Thyroid gland (tissue), 4 donors: ENCODE data around the gene ABCA10. TPM values are rescaled to one million over a fixed set of nuclear protein-coding genes. Genes with fewer than 3 reads are reported as not detected.
A peak's percentile ranks its signal among the peaks of the same experiment; 100 is the strongest.

Experiments
- DNase-seq, 2 donors: peaks; one replicate each; pipeline ENCODE4 v3.0.0-alpha.2; 2019
- H3K27ac ChIP-seq, 3 donors: fragments of 200-600 bp; sonication (generic); 1 replicate in 2 of 3; 2 replicates in 1 of 3; pipeline ENCODE4 v1.5.1; 2016 to 2019; ENCODE audit warnings: mild to moderate bottlenecking in 1 of 3, moderate library complexity in 1 of 3
- H3K27me3 ChIP-seq: fragments of 200-600 bp; sonication (generic); one replicate; pipeline ENCODE4 v1.5.1; 2019
- H3K36me3 ChIP-seq, 2 donors: fragments of 200-600 bp; sonication (generic); one replicate each; pipeline ENCODE4 v1.5.1; 2016 to 2019
- H3K4me1 ChIP-seq, 2 donors: fragments of 200-600 bp; sonication (generic); one replicate each; pipeline ENCODE4 v1.5.1; 2017 to 2019
- H3K4me3 ChIP-seq, 3 donors: fragments of 200-600 bp; sonication (generic); replicated peaks in 1 of 3; 1 replicate in 2 of 3; 2 replicates in 1 of 3; pipeline ENCODE4 v1.5.1; 2016; ENCODE audit warnings: mild to moderate bottlenecking in 1 of 3
- H3K9me3 ChIP-seq: fragments of 200-600 bp; sonication (generic); one replicate; pipeline ENCODE4 v1.5.1; 2017
- POLR2A ChIP-seq, 2 donors: fragments of 450-650 bp; IDR thresholded peaks; one replicate each; pipeline ENCODE4 v1.6.1; 2017; ENCODE audit warnings: antibody characterized with exemption in 2 of 2, mild to moderate bottlenecking in 2 of 2, moderate library complexity in 1 of 2
- WGBS, 2 donors: methylation state at CpG; one replicate each; pipeline ENCODE4 v1.1.5; 2017; 5-methylcytosine and 5-hydroxymethylcytosine counted together
- intact Hi-C: fragments of 100-400 bp; cut with DNase I; formaldehyde crosslinking; loops from one replicate; pipeline ENCODE4 v1.15.1; 2023
- total RNA-seq, 4 donors: library from RNA; depleted of rRNA; stranded (reverse); fragments of >200 nt; gene quantifications; one replicate each; pipeline ENCODE4 v1.2.3, GENCODE V29; 2016
- TF ChIP-seq, protein P1 (sequence below), 6 experiments: fragments of 200-600 bp in 3 of 6; fragments of 450-650 bp in 3 of 6; sonication (generic) in 3 of 6; IDR thresholded peaks; one replicate each; pipeline ENCODE4 v1.5.1; 2016 to 2019; ENCODE audit warnings: antibody characterized with exemption in 6 of 6, mild to moderate bottlenecking in 2 of 6, inconsistent platforms in 1 of 6, moderate library complexity in 1 of 6

The ABCA10 gene
- total RNA-seq, 4 donors from 2014 or later = 8.4 to 23.2 (median 9.7) TPM

DNA sequence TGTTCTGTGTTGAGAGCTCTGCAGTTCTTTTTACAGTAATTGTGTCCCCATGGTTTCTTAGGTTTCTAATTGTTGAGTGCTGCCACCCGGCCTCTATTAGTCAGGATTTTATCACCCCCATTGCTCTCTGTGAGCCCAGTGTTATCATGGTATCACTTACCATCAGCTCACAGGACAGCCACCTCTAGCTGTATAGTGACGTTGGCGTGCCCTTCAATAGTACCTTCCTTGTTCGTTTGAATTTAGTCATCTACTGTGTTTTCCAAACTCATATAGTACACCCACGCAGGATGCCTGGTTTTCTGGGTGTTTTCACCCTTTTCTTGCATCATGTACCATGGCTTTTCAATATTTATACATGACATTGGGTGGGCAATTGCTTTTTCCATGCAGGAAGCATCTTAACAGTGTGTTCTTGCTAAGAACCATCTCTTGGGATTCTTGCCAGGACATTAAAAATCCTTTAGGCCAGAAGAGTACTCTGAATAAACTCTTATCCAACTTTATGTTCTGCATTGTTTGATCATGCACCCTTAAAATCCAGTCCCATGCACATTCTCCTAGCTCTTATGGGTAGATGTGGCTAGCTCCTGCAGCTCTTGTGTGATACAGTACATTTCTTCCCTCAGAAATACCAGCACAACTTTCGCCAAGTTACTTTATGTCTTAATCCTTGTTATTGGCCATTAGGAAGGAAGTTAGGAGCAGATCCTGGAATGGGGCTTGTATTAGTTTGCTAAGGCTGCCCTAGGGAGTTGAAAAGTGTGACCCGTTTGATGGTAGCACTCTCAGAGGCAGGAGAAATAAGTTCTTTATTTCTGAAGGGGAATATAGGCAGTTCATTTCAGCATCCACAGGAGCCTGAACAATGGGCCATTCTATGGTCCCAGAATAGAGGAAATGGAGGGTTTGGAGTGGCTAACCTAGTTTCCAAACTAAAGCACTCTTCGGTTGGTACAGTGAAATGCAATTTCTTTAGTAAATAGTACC is 11.3 kb upstream of the ABCA10 start:
- Histone ChIP-seq H3K4me1 (no peaks in the 10 kb centered on the region), H3K36me3 (no peaks in the 10 kb centered on the region), H3K9me3 (no peaks in the 10 kb centered on the region), H3K27ac (no peak overlapping the region), H3K4me3 (no peak overlapping the region), H3K27me3 (no peaks in the 10 kb centered on the region)
- intact Hi-C loops = loop anchor here (5.0 kb wide), 1 partner anchor 463 kb away; no protein-coding TSS in a partner anchor
- TF ChIP-seq, protein P1, sequence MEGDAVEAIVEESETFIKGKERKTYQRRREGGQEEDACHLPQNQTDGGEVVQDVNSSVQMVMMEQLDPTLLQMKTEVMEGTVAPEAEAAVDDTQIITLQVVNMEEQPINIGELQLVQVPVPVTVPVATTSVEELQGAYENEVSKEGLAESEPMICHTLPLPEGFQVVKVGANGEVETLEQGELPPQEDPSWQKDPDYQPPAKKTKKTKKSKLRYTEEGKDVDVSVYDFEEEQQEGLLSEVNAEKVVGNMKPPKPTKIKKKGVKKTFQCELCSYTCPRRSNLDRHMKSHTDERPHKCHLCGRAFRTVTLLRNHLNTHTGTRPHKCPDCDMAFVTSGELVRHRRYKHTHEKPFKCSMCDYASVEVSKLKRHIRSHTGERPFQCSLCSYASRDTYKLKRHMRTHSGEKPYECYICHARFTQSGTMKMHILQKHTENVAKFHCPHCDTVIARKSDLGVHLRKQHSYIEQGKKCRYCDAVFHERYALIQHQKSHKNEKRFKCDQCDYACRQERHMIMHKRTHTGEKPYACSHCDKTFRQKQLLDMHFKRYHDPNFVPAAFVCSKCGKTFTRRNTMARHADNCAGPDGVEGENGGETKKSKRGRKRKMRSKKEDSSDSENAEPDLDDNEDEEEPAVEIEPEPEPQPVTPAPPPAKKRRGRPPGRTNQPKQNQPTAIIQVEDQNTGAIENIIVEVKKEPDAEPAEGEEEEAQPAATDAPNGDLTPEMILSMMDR (IDR thresholded peaks at IDR 0.05) = no peak
- no peak for TF ChIP-seq POLR2A (IDR thresholded peaks at IDR 0.05)
- DNase-seq = no peak
- 94% methylated on average over 8 of the region's 8 CpGs for whole genome bisulfite sequencing, 2 donors

DNA sequence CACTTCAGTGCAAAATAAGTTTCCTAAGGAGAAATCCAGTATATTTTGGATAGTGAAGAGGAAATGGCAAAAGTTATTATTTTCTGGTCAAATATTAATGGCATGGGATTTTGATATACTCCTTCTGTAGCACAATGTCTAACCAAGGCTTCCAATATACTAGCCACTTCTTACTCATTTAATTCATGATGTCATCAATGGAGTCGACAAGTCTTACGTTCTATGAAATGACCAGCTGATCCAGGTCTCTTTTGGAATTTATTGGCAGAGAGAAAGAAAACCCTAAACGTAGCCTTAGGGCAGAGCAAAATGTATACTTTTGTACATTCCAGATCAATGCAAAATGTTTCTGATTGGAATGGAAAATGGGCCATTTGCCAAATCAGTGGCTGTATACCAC is 8.3 kb upstream of the ABCA10 start:
- Histone ChIP-seq H3K36me3 (no peaks in the 10 kb centered on the region), H3K9me3 (no peaks in the 10 kb centered on the region), H3K4me1 (no peaks in the 10 kb centered on the region), H3K27ac (no peak overlapping the region), H3K27me3 (no peaks in the 10 kb centered on the region), H3K4me3 (no peak overlapping the region)
- intact Hi-C loops = loop anchor here (5.0 kb wide), 1 partner anchor 460 kb away; no protein-coding TSS in a partner anchor
- TF ChIP-seq POLR2A (IDR thresholded peaks at IDR 0.05) = no peak
- TF ChIP-seq, protein P1 (IDR thresholded peaks at IDR 0.05) = no peak
- WGBS, 2 donors = 84 to 86% methylated on average over 3 of the region's 3 CpGs
- DNase-seq = no peak

DNA sequence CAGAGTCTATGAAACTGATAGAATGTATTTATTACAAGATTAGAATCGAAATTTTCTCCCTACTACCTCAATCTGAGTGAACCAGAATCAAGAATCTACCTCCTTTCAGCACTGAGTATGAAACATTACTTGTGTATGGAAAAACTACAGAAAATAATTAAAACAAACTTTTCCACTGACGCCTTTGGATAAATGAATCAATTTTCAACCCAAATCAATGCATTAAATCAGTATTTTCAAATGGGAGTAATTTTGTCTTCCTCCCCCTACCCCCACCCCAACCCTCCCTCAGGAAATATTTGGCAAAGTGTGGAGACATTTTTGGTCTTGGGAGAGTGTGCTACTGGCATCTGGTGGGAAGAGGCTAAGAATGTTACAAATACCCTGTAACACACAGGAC is 7.8 kb upstream of the ABCA10 start:
- no peak for DNase-seq
- Histone ChIP-seq H3K9me3 (no peaks in the 10 kb centered on the region), H3K4me1 (no peaks in the 10 kb centered on the region), H3K4me3 (no peak overlapping the region), H3K27ac (no peak overlapping the region), H3K27me3 (no peaks in the 10 kb centered on the region), H3K36me3 (no peaks in the 10 kb centered on the region)
- intact Hi-C loops = loop anchor here (5.0 kb wide), 1 partner anchor 459 kb away; no protein-coding TSS in a partner anchor
- WGBS, 2 donors = 68 to 75% methylated on average over 2 of the region's 2 CpGs
- TF ChIP-seq POLR2A (IDR thresholded peaks at IDR 0.05) = no peak
- TF ChIP-seq, protein P1 (IDR thresholded peaks at IDR 0.05) = no peak

DNA sequence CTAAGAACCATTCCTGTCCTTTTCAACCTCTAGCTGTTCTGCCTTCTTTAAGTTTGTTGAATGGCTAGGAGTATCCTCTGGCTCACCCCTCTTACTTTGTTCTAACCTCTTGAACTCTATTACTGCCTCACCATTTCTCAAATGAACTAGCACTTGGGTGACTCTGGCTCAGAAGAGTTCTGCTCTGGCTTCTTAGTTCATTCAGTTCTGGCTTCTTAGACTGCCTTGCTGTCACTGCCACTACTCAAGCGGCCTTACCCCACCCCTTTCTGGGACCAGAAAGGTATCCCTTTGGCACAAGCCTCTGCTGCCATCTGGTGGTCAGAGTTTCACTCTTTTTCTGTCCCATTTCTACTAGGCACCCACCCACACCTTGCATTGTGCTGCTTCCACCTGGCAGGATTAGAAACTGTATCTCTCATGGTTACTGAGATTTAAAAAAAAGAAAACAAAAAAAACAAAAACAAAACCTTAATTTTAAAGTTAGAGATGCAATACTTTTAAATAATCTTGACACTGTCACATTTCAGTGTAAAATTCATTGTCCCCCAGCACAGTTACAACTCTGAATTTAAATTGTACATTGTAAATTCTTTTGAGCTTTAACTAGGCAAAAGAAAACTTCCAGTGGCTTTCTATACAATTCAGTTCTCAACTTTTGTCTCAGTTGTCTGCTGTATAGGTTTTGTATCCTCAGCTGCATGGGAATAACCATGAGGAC is 6.9 kb upstream of the ABCA10 start:
- no peak overlapping the region for H3K27ac ChIP-seq
- no peaks in the 10 kb centered on the region for H3K4me1 ChIP-seq
- TF ChIP-seq POLR2A (IDR thresholded peaks at IDR 0.05) = no peak
- TF ChIP-seq, protein P1 (IDR thresholded peaks at IDR 0.05) = peak; percentile 54 to 81 (median 66)
- H3K4me3 ChIP-seq = no peak overlapping the region
- peak; percentile 72 to 80 for DNase-seq
- no peaks in the 10 kb centered on the region for H3K36me3 ChIP-seq
- 5 to 12% methylated on average over 1 of the region's 1 CpG for WGBS, 2 donors
- no peaks in the 10 kb centered on the region for H3K9me3 ChIP-seq
- H3K27me3 ChIP-seq = no peaks in the 10 kb centered on the region
- intact Hi-C loops = loop anchor here (5.0 kb wide), 1 partner anchor 458 kb away; no protein-coding TSS in a partner anchor
